Caco-2 (cell line): Measurements from ENCODE around the gene MTF2. TPM values are rescaled to one million over a fixed set of nuclear protein-coding genes. Genes with fewer than 3 reads are reported as not detected.
"Not testable (repeated sequence)": the region's sequence is repeated elsewhere in the genome, so short reads cannot be mapped to it uniquely, and the experiment has no call there.

Source experiments
- BruUV-seq: library from RNA; stranded (reverse); fragments of 400-500 nt; replicated peaks from 2 replicates; lab custom pipeline; 2021; lab: Mats Ljungman, UMichigan
- CTCF ChIA-PET: fragments of 300-600 bp; sonication (Branson Sonifier 250); formaldehyde crosslinking; loops from one replicate; lab custom pipeline; 2022; ENCODE audit warnings: antibody characterized with exemption; lab: Charles Lee
- POLR2A ChIA-PET: fragments of 300-600 bp; sonication (Branson Sonifier 250); formaldehyde crosslinking; loops from one replicate; lab custom pipeline; 2022; ENCODE audit warnings: antibody characterized with exemption; lab: Charles Lee
- DNase-seq, 2 experiments: peaks; one replicate each; pipeline versions ENCODE4 v3.0.0 to v3.0.0-alpha.2; 2020 to 2022
- H3K27me3 ChIP-seq: replicated peaks from 2 replicates; pipeline ENCODE4 v1.6.0; 2011; ENCODE audit warnings: low read length; ENCODE audit not compliant: control insufficient read depth, insufficient read depth
- H3K36me3 ChIP-seq: 2 replicates; pipeline ENCODE4 v1.5.1; 2011; ENCODE audit warnings: low read length; ENCODE audit not compliant: control insufficient read depth, insufficient read depth
- H3K4me1 ChIP-seq: fragments of 250-450 bp; sonication (Bioruptor Pico); 2 replicates; pipeline ENCODE4 v1.5.1; 2020; ENCODE audit warnings: mild to moderate bottlenecking
- H3K4me3 ChIP-seq: 2 replicates; pipeline ENCODE4 v1.5.1; 2011; ENCODE audit warnings: low read depth, mild to moderate bottlenecking, control low read depth, low read length
- H3K9me3 ChIP-seq: fragments of 250-450 bp; sonication (Bioruptor Pico); 2 replicates; pipeline ENCODE4 v1.5.1; 2020; ENCODE audit warnings: mild to moderate bottlenecking, moderate library complexity
- H3K27ac Mint-ChIP-seq: one replicate; pipeline ENCODE4 v1.8.0; 2022; ENCODE audit warnings: mixed read lengths; ENCODE audit not compliant: unreplicated experiment
- H3K27me3 Mint-ChIP-seq: one replicate; pipeline ENCODE4 v1.8.0; 2022; ENCODE audit warnings: mixed read lengths; ENCODE audit not compliant: insufficient read depth, unreplicated experiment
- H3K36me3 Mint-ChIP-seq: one replicate; pipeline ENCODE4 v1.8.0; 2022; ENCODE audit warnings: mild to moderate bottlenecking, mixed read lengths; ENCODE audit not compliant: insufficient read depth, unreplicated experiment
- H3K4me1 Mint-ChIP-seq: one replicate; pipeline ENCODE4 v1.8.0; 2022; ENCODE audit warnings: low read depth, mixed read lengths; ENCODE audit not compliant: unreplicated experiment
- H3K4me3 Mint-ChIP-seq: one replicate; pipeline ENCODE4 v1.8.0; 2022; ENCODE audit warnings: mild to moderate bottlenecking, moderate library complexity, mixed read lengths; ENCODE audit not compliant: unreplicated experiment
- H3K9me3 Mint-ChIP-seq: one replicate; pipeline ENCODE4 v1.8.0; 2022; ENCODE audit warnings: mixed read lengths; ENCODE audit not compliant: unreplicated experiment
- intact Hi-C: fragments of 100-400 bp; cut with micrococcal nuclease; formaldehyde crosslinking; loops from one replicate; pipeline ENCODE4 v1.10.0; 2022; ENCODE audit not compliant: unreplicated experiment
- total RNA-seq: library from RNA; stranded (reverse); gene quantifications from 2 replicates; pipeline ENCODE4 v1.2.3, GENCODE V29; 2022
- TF ChIP-seq, protein P1 (sequence below), 2 experiments: fragments of 200-600 bp in 1 of 2; IDR thresholded peaks; 1 replicate in 1 of 2; 2 replicates in 1 of 2; pipeline versions ENCODE4 v1.5.1 to v1.8.0; 2011 to 2022; ENCODE audit warnings: antibody characterized with exemption in 1 of 2, control low read depth in 1 of 2, inconsistent platforms in 1 of 2, low read depth in 1 of 2, low read length in 1 of 2, mild to moderate bottlenecking in 1 of 2, moderate library complexity in 1 of 2; ENCODE audit not compliant: insufficient read depth in 1 of 2, severe bottlenecking in 1 of 2, unreplicated experiment in 1 of 2

Gene MTF2
- total RNA-seq, 1 experiment from 2014 or later, result 29.9 TPM

GRCh38 chr1:93172778-93173177 lies 93.7 kb downstream of the MTF2 start:
- H3K27me3 Mint-ChIP-seq, result no peaks in the 10 kb centered on the region
- peaks cover 10% of the 10 kb centered on the region for H3K36me3 Mint-ChIP-seq
- intact Hi-C loops, result no loop called here
- H3K4me3 Mint-ChIP-seq, result peak overlapping the region; percentile 61
- H3K4me3 ChIP-seq, result no peak overlapping the region
- H3K4me1 ChIP-seq, result peaks cover 21% of the 10 kb centered on the region
- peak overlapping the region; percentile 70 for H3K27ac Mint-ChIP-seq
- H3K9me3 Mint-ChIP-seq, result no peaks in the 10 kb centered on the region
- TF ChIP-seq, protein P1, sequence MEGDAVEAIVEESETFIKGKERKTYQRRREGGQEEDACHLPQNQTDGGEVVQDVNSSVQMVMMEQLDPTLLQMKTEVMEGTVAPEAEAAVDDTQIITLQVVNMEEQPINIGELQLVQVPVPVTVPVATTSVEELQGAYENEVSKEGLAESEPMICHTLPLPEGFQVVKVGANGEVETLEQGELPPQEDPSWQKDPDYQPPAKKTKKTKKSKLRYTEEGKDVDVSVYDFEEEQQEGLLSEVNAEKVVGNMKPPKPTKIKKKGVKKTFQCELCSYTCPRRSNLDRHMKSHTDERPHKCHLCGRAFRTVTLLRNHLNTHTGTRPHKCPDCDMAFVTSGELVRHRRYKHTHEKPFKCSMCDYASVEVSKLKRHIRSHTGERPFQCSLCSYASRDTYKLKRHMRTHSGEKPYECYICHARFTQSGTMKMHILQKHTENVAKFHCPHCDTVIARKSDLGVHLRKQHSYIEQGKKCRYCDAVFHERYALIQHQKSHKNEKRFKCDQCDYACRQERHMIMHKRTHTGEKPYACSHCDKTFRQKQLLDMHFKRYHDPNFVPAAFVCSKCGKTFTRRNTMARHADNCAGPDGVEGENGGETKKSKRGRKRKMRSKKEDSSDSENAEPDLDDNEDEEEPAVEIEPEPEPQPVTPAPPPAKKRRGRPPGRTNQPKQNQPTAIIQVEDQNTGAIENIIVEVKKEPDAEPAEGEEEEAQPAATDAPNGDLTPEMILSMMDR (IDR thresholded peaks at IDR 0.05; ENCODE audit: insufficient read depth in 1 of 2, low read depth in 1 of 2, low read length in 1 of 2, severe bottlenecking in 1 of 2, unreplicated experiment in 1 of 2), result no peak
- H3K4me1 Mint-ChIP-seq, result no peaks in the 10 kb centered on the region
- peak; percentile 37 to 44 for DNase-seq
- ChIA-PET POLR2A (interaction anchor here (0.5 kb wide), 1 partner anchor 92 kb away, joined by 3 read pairs; no protein-coding TSS in a partner anchor), CTCF (no interaction called here)
- no peaks in the 10 kb centered on the region for H3K36me3 ChIP-seq
- no peaks in the 10 kb centered on the region for H3K27me3 ChIP-seq
- no peaks in the 10 kb centered on the region for H3K9me3 ChIP-seq
- BruUV-seq, result no TSS peak

GRCh38 chr1:93174638-93175037 lies 95.6 kb downstream of the MTF2 start:
- H3K4me1 Mint-ChIP-seq, POLR2A ChIA-PET, H3K9me3 Mint-ChIP-seq, DNase-seq, H3K9me3 ChIP-seq, H3K4me3 Mint-ChIP-seq, CTCF ChIA-PET, H3K4me3 ChIP-seq, BruUV-seq, H3K27me3 ChIP-seq, H3K27me3 Mint-ChIP-seq, H3K27ac Mint-ChIP-seq, intact Hi-C loops, H3K36me3 ChIP-seq: not testable (repeated sequence)
- H3K4me1 ChIP-seq, result peaks cover 21% of the 10 kb centered on the region
- H3K36me3 Mint-ChIP-seq, result peaks cover 13% of the 10 kb centered on the region

DNA sequence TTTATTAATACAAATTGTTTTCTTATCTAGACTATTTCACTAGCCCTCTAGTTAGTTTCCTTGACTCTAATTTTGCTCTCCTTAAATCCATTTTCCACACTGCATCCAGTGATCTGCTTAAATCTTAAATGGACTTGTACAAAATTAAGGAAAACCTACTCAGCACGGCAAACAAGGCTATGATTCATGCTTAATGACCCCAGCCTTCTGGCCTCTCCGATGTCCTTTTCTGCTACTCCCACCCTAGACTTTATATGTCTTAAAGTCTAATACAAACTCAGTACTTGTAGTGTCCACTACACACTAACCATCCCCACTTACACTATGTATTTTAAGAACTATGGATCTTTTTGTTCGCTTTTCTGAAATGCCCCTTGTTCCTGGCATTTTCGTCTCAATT lies 98.9 kb downstream of the MTF2 start:
- intact Hi-C loops, result no loop called here
- H3K9me3 ChIP-seq, result no peaks in the 10 kb centered on the region
- H3K4me1 Mint-ChIP-seq, result peaks cover 8% of the 10 kb centered on the region
- H3K27ac Mint-ChIP-seq, result peak overlapping the region; percentile 96
- ChIA-PET CTCF (no interaction called here), POLR2A (interaction anchor here (0.7 kb wide), 1 partner anchor 458 kb away, joined by 8 read pairs; no protein-coding TSS in a partner anchor)
- H3K27me3 Mint-ChIP-seq, result no peaks in the 10 kb centered on the region
- peaks cover 7% of the 10 kb centered on the region for H3K4me1 ChIP-seq
- no peaks in the 10 kb centered on the region for H3K36me3 ChIP-seq
- peaks cover 21% of the 10 kb centered on the region for H3K36me3 Mint-ChIP-seq
- BruUV-seq, result no TSS peak
- H3K4me3 Mint-ChIP-seq, result peak overlapping the region; percentile 97
- no peak for DNase-seq
- TF ChIP-seq, protein P1 (IDR thresholded peaks at IDR 0.05; ENCODE audit: insufficient read depth in 1 of 2, low read depth in 1 of 2, low read length in 1 of 2, severe bottlenecking in 1 of 2, unreplicated experiment in 1 of 2), result no peak
- no peak overlapping the region for H3K4me3 ChIP-seq
- H3K27me3 ChIP-seq, result no peaks in the 10 kb centered on the region
- H3K9me3 Mint-ChIP-seq, result no peaks in the 10 kb centered on the region
